ENCODE results near the gene TERT. TPM values are rescaled to one million over a fixed set of nuclear protein-coding genes. Genes with fewer than 3 reads are reported as not detected.

TERT gene
- total and polyA plus RNA-seq, 5 donors from 2014 or later: 0.22 TPM; not detected in 4

DNA sequence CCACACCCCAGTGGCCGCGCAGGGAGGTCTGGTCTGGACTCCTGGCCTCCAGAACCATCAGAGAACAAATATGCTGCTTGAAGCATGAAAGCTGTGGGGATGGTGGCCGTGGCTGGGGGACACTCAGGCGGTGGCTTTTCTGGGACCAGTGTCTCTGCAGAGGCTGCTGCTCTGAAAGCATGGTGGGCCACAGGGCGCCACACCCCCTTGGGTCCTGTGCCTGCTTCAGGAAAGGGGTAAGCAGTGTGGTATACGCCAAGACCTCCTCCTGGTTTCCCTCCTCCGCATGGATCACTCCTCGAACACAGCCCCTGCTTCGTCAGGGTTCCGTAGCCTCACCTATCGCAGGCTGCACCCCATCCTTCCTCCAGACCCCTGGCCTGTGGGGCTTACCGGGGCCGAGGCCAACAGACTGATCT, 19.7 kb upstream of the TERT start:
- ATAC-seq (ENCODE audit: low read depth in 2 of 2): no peak
- peak overlapping the region in 2 of 3 donors; percentile 52 to 95 for H3K27ac Mint-ChIP-seq
- no peak overlapping the region for H3K4me3 ChIP-seq (ENCODE audit: low read depth, low read length)

DNA sequence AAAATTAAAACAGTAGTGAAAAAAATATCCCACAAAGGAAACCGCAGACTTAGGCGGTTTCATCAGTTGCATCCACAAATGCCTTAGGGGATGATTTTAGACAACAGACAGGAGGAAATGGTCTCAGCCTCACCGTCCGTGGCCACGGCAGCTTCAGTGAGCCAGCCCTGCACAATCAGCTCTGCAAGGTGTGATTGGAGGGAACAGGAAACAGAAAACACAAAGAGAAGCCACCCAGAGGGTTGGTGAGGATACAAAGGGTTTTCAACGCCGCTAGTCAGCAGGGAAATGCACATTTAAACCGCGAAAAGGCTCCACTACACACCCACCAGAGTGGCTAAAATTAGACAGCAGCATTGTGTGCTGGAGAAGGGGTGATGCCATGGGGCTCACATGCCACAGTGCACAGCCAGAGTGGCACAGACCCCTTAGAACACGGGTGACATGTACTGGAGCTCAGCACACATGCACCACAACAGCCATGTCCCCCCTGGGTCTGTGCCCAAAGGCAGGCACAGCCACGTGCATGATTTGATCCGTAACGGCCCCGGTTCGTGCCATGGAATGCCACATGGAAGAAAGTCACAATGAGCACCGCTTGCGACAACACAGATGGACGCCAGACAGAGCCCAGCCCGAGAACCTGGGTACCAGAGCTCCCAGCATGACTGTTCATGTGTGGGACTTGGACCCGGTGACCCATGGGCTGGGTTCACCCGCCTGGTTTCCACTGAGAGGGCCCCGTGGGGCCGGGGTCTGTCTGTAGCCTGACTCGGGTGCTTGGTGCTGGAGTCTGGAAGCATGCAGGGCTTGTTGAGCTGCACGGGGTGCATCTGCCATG, 18.3 kb upstream of the TERT start:
- Mint-ChIP-seq H3K36me3 (peaks cover 3% of the 10 kb centered on the region), H3K9me3 (peaks cover 0 to 12% (median 7%) of the 10 kb centered on the region in 7 donors), H3K4me3 (peak overlapping the region; percentile 75 to 82 (median 79)), H3K27me3 (peaks cover 5% of the 10 kb centered on the region), H3K27ac (peak overlapping the region; percentile 41 to 90 (median 86)), H3K4me1 (peaks cover 18 to 75% (median 48%) of the 10 kb centered on the region in 4 donors)
- Histone ChIP-seq H3K36me3 (ENCODE audit: control insufficient read depth, insufficient read depth, low read length) (peaks cover 6% of the 10 kb centered on the region), H3K27me3 (ENCODE audit: control insufficient read depth, insufficient read depth, low read length) (no peaks in the 10 kb centered on the region), H3K9me3 (ENCODE audit: control insufficient read depth in 2 of 2, low read length in 2 of 2) (peaks cover 0 to 6% of the 10 kb centered on the region in 2 experiments), H3K27ac (ENCODE audit: insufficient read depth, low read length, poor library complexity, severe bottlenecking) (no peak overlapping the region), H3K4me1 (ENCODE audit: control insufficient read depth, insufficient read depth, low read length, poor library complexity, severe bottlenecking) (peaks cover 52% of the 10 kb centered on the region), H3K4me3 (ENCODE audit: low read depth, low read length) (peak overlapping the region; percentile 66)
- DNase-seq: peak in 2 of 3 donors; percentile 53 to 84
- peak; percentile 36 to 38 for ATAC-seq (ENCODE audit: low read depth in 2 of 2)

More for the DNA sequence above, 19.7 kb upstream of the TERT start:
- no peak for DNase-seq
- H3K4me3 Mint-ChIP-seq: peak overlapping the region in 2 of 4 donors; percentile 89 to 93
- H3K4me1 ChIP-seq (ENCODE audit: control insufficient read depth, insufficient read depth, low read length, poor library complexity, severe bottlenecking): peaks cover 52% of the 10 kb centered on the region
- peaks cover 18 to 72% (median 48%) of the 10 kb centered on the region in 4 donors for H3K4me1 Mint-ChIP-seq
- H3K27me3 Mint-ChIP-seq: peaks cover 5% of the 10 kb centered on the region
- H3K36me3 Mint-ChIP-seq: peaks cover 3% of the 10 kb centered on the region
- no peaks in the 10 kb centered on the region for H3K27me3 ChIP-seq (ENCODE audit: control insufficient read depth, insufficient read depth, low read length)
- H3K9me3 ChIP-seq (ENCODE audit: control insufficient read depth in 2 of 2, low read length in 2 of 2): peaks cover 0 to 6% of the 10 kb centered on the region in 2 experiments
- H3K9me3 Mint-ChIP-seq: peaks cover 0 to 12% (median 7%) of the 10 kb centered on the region in 7 donors
- H3K36me3 ChIP-seq (ENCODE audit: control insufficient read depth, insufficient read depth, low read length): peaks cover 16% of the 10 kb centered on the region
- H3K27ac ChIP-seq (ENCODE audit: insufficient read depth, low read length, poor library complexity, severe bottlenecking): no peak overlapping the region

DNA sequence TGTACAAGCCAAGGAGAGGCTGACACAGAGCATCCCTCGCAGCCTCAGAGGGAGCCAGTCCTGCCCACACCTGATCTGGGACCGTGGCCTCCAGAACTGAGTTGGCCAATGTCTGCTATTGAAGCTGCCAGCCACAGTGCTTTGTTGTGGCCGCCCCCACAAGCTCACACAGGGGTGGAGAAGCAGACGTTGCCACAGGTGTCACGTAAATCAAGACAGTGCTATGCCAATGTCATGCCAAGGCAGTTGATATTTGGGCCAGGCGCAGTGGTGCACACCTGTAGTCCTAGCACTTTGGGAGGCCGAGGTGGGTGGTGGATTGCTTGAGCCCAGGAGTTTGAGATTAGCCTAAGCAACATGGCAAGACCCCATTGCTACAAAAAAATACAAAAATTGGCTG, 17.3 kb upstream of the TERT start:
- H3K27ac ChIP-seq (ENCODE audit: insufficient read depth, low read length, poor library complexity, severe bottlenecking): no peak overlapping the region
- no peaks in the 10 kb centered on the region for H3K27me3 ChIP-seq (ENCODE audit: control insufficient read depth, insufficient read depth, low read length)
- peaks cover 52% of the 10 kb centered on the region for H3K4me1 ChIP-seq (ENCODE audit: control insufficient read depth, insufficient read depth, low read length, poor library complexity, severe bottlenecking)
- H3K9me3 ChIP-seq (ENCODE audit: control insufficient read depth in 2 of 2, low read length in 2 of 2): peaks cover 0 to 6% of the 10 kb centered on the region in 2 experiments
- Mint-ChIP-seq H3K36me3 (peaks cover 3% of the 10 kb centered on the region), H3K4me1 (peaks cover 18 to 70% (median 44%) of the 10 kb centered on the region in 4 donors), H3K4me3 (peak overlapping the region; percentile 41 to 77 (median 59)), H3K27ac (peak overlapping the region in 2 of 3 donors; percentile 34 to 90), H3K9me3 (peaks cover 0 to 12% (median 7%) of the 10 kb centered on the region in 7 donors), H3K27me3 (peaks cover 5% of the 10 kb centered on the region)
- ATAC-seq (ENCODE audit: low read depth in 2 of 2): no peak
- no peak overlapping the region for H3K4me3 ChIP-seq (ENCODE audit: low read depth, low read length)
- DNase-seq: peak in 2 of 3 donors; percentile 32 to 44
- no peaks in the 10 kb centered on the region for H3K36me3 ChIP-seq (ENCODE audit: control insufficient read depth, insufficient read depth, low read length)

DNA sequence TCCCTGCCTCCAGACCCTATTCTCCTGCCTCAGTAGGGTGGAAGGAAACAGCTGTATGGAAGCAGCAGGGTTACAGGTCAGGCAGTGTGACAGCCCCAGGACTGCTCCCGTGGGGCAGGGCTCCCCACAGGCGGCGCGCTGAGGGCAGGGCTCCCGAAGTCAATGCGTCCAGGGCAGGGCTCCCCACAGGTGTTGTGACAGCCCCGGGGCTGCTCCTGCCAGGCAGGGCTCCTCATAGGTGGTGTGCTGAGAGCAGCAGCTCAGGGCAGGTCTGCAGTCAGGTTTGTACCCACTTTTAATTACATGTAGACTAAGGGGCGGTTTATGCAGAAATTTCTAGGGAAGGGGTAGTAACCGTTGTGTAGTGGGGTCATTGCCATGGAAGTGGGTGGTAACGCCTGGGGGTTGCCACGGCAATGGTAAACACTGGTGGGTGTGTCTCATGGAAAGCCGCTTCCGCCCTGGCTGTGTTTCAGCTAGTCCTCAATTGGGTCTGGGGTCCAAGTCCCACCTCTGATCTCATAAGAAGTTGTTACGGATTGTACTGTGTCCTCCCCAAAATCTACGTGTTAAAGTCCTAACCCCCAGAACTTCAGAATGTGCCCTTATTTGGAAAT, 16.7 kb upstream of the TERT start:
- H3K27me3 ChIP-seq (ENCODE audit: control insufficient read depth, insufficient read depth, low read length): no peaks in the 10 kb centered on the region
- Mint-ChIP-seq H3K27ac (peak overlapping the region in 1 of 3 donors; percentile 34), H3K9me3 (peaks cover 0 to 12% (median 7%) of the 10 kb centered on the region in 7 donors), H3K4me1 (peaks cover 13 to 64% (median 39%) of the 10 kb centered on the region in 4 donors), H3K4me3 (peak overlapping the region in 1 of 4 donors; percentile 75), H3K27me3 (peaks cover 5% of the 10 kb centered on the region), H3K36me3 (no peaks in the 10 kb centered on the region)
- DNase-seq: no peak
- no peaks in the 10 kb centered on the region for H3K36me3 ChIP-seq (ENCODE audit: control insufficient read depth, insufficient read depth, low read length)
- H3K4me3 ChIP-seq (ENCODE audit: low read depth, low read length): no peak overlapping the region
- H3K27ac ChIP-seq (ENCODE audit: insufficient read depth, low read length, poor library complexity, severe bottlenecking): no peak overlapping the region
- peaks cover 46% of the 10 kb centered on the region for H3K4me1 ChIP-seq (ENCODE audit: control insufficient read depth, insufficient read depth, low read length, poor library complexity, severe bottlenecking)
- peaks cover 0 to 6% of the 10 kb centered on the region in 2 experiments for H3K9me3 ChIP-seq (ENCODE audit: control insufficient read depth in 2 of 2, low read length in 2 of 2)
- no peak for ATAC-seq (ENCODE audit: low read depth in 2 of 2)

- Mint-ChIP-seq H3K27ac (no peak overlapping the region), H3K27me3 (peaks cover 10% of the 10 kb centered on the region), H3K4me1 (peaks cover 5 to 49% (median 28%) of the 10 kb centered on the region in 4 donors), H3K36me3 (no peaks in the 10 kb centered on the region), H3K4me3 (peak overlapping the region in 2 of 4 donors; percentile 70 to 79), H3K9me3 (peaks cover 0 to 12% (median 7%) of the 10 kb centered on the region in 7 donors)
- Histone ChIP-seq H3K9me3 (ENCODE audit: control insufficient read depth in 2 of 2, low read length in 2 of 2) (peaks cover 0 to 6% of the 10 kb centered on the region in 2 experiments), H3K4me1 (ENCODE audit: control insufficient read depth, insufficient read depth, low read length, poor library complexity, severe bottlenecking) (peaks cover 32% of the 10 kb centered on the region), H3K27ac (ENCODE audit: insufficient read depth, low read length, poor library complexity, severe bottlenecking) (no peak overlapping the region), H3K27me3 (ENCODE audit: control insufficient read depth, insufficient read depth, low read length) (no peaks in the 10 kb centered on the region), H3K36me3 (ENCODE audit: control insufficient read depth, insufficient read depth, low read length) (no peaks in the 10 kb centered on the region), H3K4me3 (ENCODE audit: low read depth, low read length) (no peak overlapping the region)
- no peak for ATAC-seq (ENCODE audit: low read depth in 2 of 2)
- no peak for DNase-seq
Observed at GRCh38 chr5:1310118-1310517, 15.2 kb upstream of the TERT start.

DNA sequence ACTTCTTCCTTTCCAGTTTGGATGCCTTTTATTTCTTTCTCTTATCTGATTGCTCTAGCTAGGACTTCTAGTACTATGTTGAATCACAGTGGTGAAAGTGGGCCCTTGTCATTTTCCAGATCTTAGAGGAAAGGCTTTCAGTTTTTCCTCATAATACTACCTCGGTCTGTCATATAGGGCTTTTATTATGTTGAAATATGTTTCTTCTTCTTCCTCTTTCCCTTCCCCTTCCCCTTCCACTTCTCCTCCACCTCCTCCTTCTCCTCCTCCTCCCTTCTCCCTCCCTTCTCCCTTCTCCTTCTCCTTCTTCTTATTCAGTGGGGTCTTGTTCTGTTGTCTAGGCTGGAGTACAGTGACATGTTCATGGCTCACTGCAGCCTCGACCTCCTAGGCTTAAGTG, 9.2 kb upstream of the TERT start:
- H3K27ac Mint-ChIP-seq: peak overlapping the region in 1 of 3 donors; percentile 42
- H3K36me3 Mint-ChIP-seq: no peaks in the 10 kb centered on the region
- H3K4me1 ChIP-seq (ENCODE audit: control insufficient read depth, insufficient read depth, low read length, poor library complexity, severe bottlenecking): no peaks in the 10 kb centered on the region
- H3K4me1 Mint-ChIP-seq: peaks cover 0 to 4% (median 1%) of the 10 kb centered on the region in 4 donors
- ATAC-seq (ENCODE audit: low read depth in 2 of 2): no peak
- no peak for DNase-seq
- H3K9me3 ChIP-seq (ENCODE audit: control insufficient read depth in 2 of 2, low read length in 2 of 2): no peaks in the 10 kb centered on the region
- H3K27ac ChIP-seq (ENCODE audit: insufficient read depth, low read length, poor library complexity, severe bottlenecking): no peak overlapping the region
- no peak overlapping the region for H3K4me3 ChIP-seq (ENCODE audit: low read depth, low read length)
- peaks cover 18% of the 10 kb centered on the region for H3K27me3 Mint-ChIP-seq
- no peaks in the 10 kb centered on the region for H3K27me3 ChIP-seq (ENCODE audit: control insufficient read depth, insufficient read depth, low read length)
- H3K9me3 Mint-ChIP-seq: peaks cover 0 to 2% (median 0%) of the 10 kb centered on the region in 7 donors
- H3K36me3 ChIP-seq (ENCODE audit: control insufficient read depth, insufficient read depth, low read length): no peaks in the 10 kb centered on the region
- H3K4me3 Mint-ChIP-seq: no peak overlapping the region

DNA sequence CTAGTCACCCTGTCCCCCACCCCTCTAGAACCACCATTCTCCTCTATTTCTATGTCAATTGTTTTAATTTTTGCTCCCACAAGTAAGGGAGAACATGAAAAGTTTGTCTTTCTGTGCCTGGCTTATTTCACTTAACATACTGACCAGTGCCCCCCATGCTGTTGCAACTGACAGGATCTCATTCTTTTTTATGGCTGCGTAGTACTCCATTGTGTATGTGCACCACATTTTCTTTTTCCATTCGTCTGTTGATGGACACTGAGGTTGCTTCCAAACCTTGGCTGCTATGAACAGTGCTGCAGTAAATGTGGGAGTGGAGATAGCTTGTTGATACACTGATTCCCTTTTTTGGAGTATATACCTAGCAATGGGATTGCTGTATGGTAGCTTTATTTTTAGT, 7.4 kb upstream of the TERT start:
- H3K27me3 Mint-ChIP-seq: peaks cover 18% of the 10 kb centered on the region
- no peaks in the 10 kb centered on the region for H3K4me1 ChIP-seq (ENCODE audit: control insufficient read depth, insufficient read depth, low read length, poor library complexity, severe bottlenecking)

More for the DNA sequence above, 7.4 kb upstream of the TERT start:
- no peak overlapping the region for H3K4me3 ChIP-seq (ENCODE audit: low read depth, low read length)
- peak overlapping the region in 1 of 3 donors; percentile 58 for H3K27ac Mint-ChIP-seq
- no peak overlapping the region for H3K27ac ChIP-seq (ENCODE audit: insufficient read depth, low read length, poor library complexity, severe bottlenecking)
- no peaks in the 10 kb centered on the region for H3K36me3 ChIP-seq (ENCODE audit: control insufficient read depth, insufficient read depth, low read length)
- ATAC-seq (ENCODE audit: low read depth in 2 of 2) (no peak), DNase-seq (no peak)
- peaks cover 0 to 4% (median under 1%) of the 10 kb centered on the region in 4 donors for H3K4me1 Mint-ChIP-seq
- H3K9me3 ChIP-seq (ENCODE audit: control insufficient read depth in 2 of 2, low read length in 2 of 2): no peaks in the 10 kb centered on the region
- H3K36me3 Mint-ChIP-seq: no peaks in the 10 kb centered on the region
- H3K27me3 ChIP-seq (ENCODE audit: control insufficient read depth, insufficient read depth, low read length): no peaks in the 10 kb centered on the region
- no peak overlapping the region for H3K4me3 Mint-ChIP-seq
- H3K9me3 Mint-ChIP-seq: peaks cover 0 to 2% (median 0%) of the 10 kb centered on the region in 7 donors

Data from CD4-positive, CD25-positive, alpha-beta regulatory T cell (primary cell).